GM23338 (cell line): Measurements from ENCODE around the gene SLC44A4. TPM values are rescaled to one million over a fixed set of nuclear protein-coding genes. Genes with fewer than 3 reads are reported as not detected.

ENCODE experiments used
- ATAC-seq: fragments of 200-7000 bp; cut with Tn5 transposase; 3 replicates; pipeline ENCODE4 v1.9.1; 2020
- DNase-seq: peaks from one replicate; pipeline ENCODE4 v3.0.0-alpha.2; 2015; ENCODE audit warnings: low spot score
- H2AFZ ChIP-seq: fragments of 200-600 bp; sonication (generic); 2 replicates; pipeline ENCODE4 v1.8.0; 2016; ENCODE audit warnings: antibody characterized with exemption, mild to moderate bottlenecking, moderate library complexity
- H3F3A ChIP-seq: fragments of 200-600 bp; sonication (generic); replicated peaks from 2 replicates; pipeline ENCODE4 v1.8.0; 2017; ENCODE audit warnings: antibody characterized with exemption, mixed run types, low read depth
- H3K27ac ChIP-seq: fragments of 200-600 bp; sonication (generic); 2 replicates; pipeline ENCODE4 v1.6.1; 2016; ENCODE audit warnings: low read depth
- H3K27me3 ChIP-seq: fragments of 200-600 bp; sonication (generic); 2 replicates; pipeline ENCODE4 v1.8.0; 2016; ENCODE audit warnings: mild to moderate bottlenecking, mixed run types, moderate library complexity; ENCODE audit not compliant: insufficient read depth
- H3K36me3 ChIP-seq: fragments of 200-600 bp; sonication (generic); 2 replicates; pipeline ENCODE4 v1.8.0; 2016; ENCODE audit warnings: mild to moderate bottlenecking; ENCODE audit not compliant: insufficient read depth
- H3K4me1 ChIP-seq: fragments of 200-600 bp; sonication (generic); 2 replicates; pipeline ENCODE4 v1.8.0; 2016; ENCODE audit warnings: mild to moderate bottlenecking, moderate library complexity; ENCODE audit not compliant: insufficient read depth
- H3K4me2 ChIP-seq: fragments of 200-600 bp; sonication (generic); 2 replicates; pipeline ENCODE4 v1.7.1; 2017; ENCODE audit warnings: mixed run types
- H3K4me3 ChIP-seq: fragments of 200-600 bp; sonication (generic); 2 replicates; pipeline ENCODE4 v1.6.1; 2016; ENCODE audit warnings: mixed run types
- H3K79me2 ChIP-seq: fragments of 200-600 bp; sonication (generic); replicated peaks from 2 replicates; pipeline ENCODE4 v1.8.0; 2017; ENCODE audit warnings: mild to moderate bottlenecking; ENCODE audit not compliant: insufficient read depth
- H3K9me2 ChIP-seq: fragments of 200-600 bp; sonication (generic); 2 replicates; pipeline ENCODE4 v1.8.0; 2017; ENCODE audit not compliant: insufficient read depth
- H4K20me1 ChIP-seq: fragments of 200-600 bp; sonication (generic); replicated peaks from 2 replicates; pipeline ENCODE4 v1.8.0; 2017; ENCODE audit warnings: mild to moderate bottlenecking; ENCODE audit not compliant: insufficient read depth
- H3K27ac Mint-ChIP-seq: 2 replicates; pipeline ENCODE4 v1.8.0; 2020; ENCODE audit warnings: inconsistent platforms, mild to moderate bottlenecking, moderate library complexity, mixed read lengths
- H3K27me3 Mint-ChIP-seq: 3 replicates; pipeline ENCODE4 v1.8.0; 2022; ENCODE audit warnings: low read depth, mild to moderate bottlenecking, moderate library complexity, mixed read lengths, inconsistent platforms; ENCODE audit not compliant: insufficient read depth, poor library complexity
- H3K36me3 Mint-ChIP-seq: 3 replicates; pipeline ENCODE4 v1.8.0; 2021; ENCODE audit warnings: low read depth, mild to moderate bottlenecking, inconsistent platforms, moderate library complexity, mixed read lengths
- H3K4me1 Mint-ChIP-seq: 3 replicates; pipeline ENCODE4 v1.8.0; 2020; ENCODE audit warnings: mild to moderate bottlenecking, inconsistent platforms, mixed read lengths
- H3K4me3 Mint-ChIP-seq: 3 replicates; pipeline ENCODE4 v1.8.0; 2021; ENCODE audit warnings: moderate library complexity, mild to moderate bottlenecking, inconsistent platforms, mixed read lengths
- H3K9me3 Mint-ChIP-seq: 3 replicates; pipeline ENCODE4 v1.8.0; 2020; ENCODE audit warnings: moderate library complexity, mild to moderate bottlenecking, inconsistent platforms, mixed read lengths
- CREB1 ChIP-seq: fragments of 250-450 bp; sonication (Bioruptor Pico); IDR thresholded peaks from 2 replicates; pipeline ENCODE4 v1.5.0; 2020; ENCODE audit warnings: low read depth, mild to moderate bottlenecking, moderate library complexity
- CTCF ChIP-seq, 2 experiments: fragments of 200-600 bp in 1 of 2; sonication (generic) in 1 of 2; conservative IDR thresholded peaks; 2 replicates each; pipeline versions ENCODE4 v1.5.1 to v1.6.1; 2016 to 2017; ENCODE audit warnings: antibody characterized with exemption in 2 of 2, low read depth in 2 of 2, mild to moderate bottlenecking in 2 of 2, moderate library complexity in 1 of 2
- ETS1 ChIP-seq: IDR thresholded peaks from 2 replicates; pipeline ENCODE4 v1.6.1; 2016; ENCODE audit warnings: antibody characterized with exemption
- EZH2 ChIP-seq: fragments of 200-600 bp; sonication (generic); IDR thresholded peaks from one replicate; pipeline ENCODE4 v1.8.0; 2017; ENCODE audit warnings: antibody characterized with exemption, mild to moderate bottlenecking, low read depth; ENCODE audit not compliant: unreplicated experiment
- EZH2phosphoT487 ChIP-seq: fragments of 200-600 bp; sonication (generic); IDR thresholded peaks from one replicate; pipeline ENCODE4 v1.8.1; 2018; ENCODE audit warnings: antibody characterized with exemption; ENCODE audit not compliant: unreplicated experiment
- JUNB ChIP-seq: IDR thresholded peaks from one replicate; pipeline ENCODE4 v1.6.1; 2016; ENCODE audit warnings: antibody characterized with exemption; ENCODE audit not compliant: unreplicated experiment
- NANOG ChIP-seq: IDR thresholded peaks from 2 replicates; pipeline ENCODE4 v1.6.1; 2016; ENCODE audit warnings: antibody characterized with exemption, borderline replicate concordance
- POLR2AphosphoS5 ChIP-seq: IDR thresholded peaks from 2 replicates; pipeline ENCODE4 v1.6.1; 2016; ENCODE audit warnings: antibody characterized with exemption, low read depth
- REST ChIP-seq: IDR thresholded peaks from one replicate; pipeline ENCODE4 v1.6.1; 2018; ENCODE audit warnings: antibody characterized with exemption; ENCODE audit not compliant: unreplicated experiment
- STAT1 ChIP-seq: IDR thresholded peaks from one replicate; pipeline ENCODE4 v1.6.1; 2016; ENCODE audit warnings: antibody characterized with exemption; ENCODE audit not compliant: unreplicated experiment
- ZNF114 ChIP-seq: fragments of 250-450 bp; sonication (Bioruptor Pico); IDR thresholded peaks from 2 replicates; pipeline ENCODE4 v1.5.0; 2020; ENCODE audit warnings: mild to moderate bottlenecking, moderate library complexity
- ZNF331 ChIP-seq: fragments of 250-450 bp; sonication (Bioruptor Pico); IDR thresholded peaks from 2 replicates; pipeline ENCODE4 v1.5.0; 2020; ENCODE audit warnings: low read depth, mild to moderate bottlenecking, moderate library complexity
- ZNF462 ChIP-seq: fragments of 250-450 bp; sonication (Bioruptor Pico); IDR thresholded peaks from 2 replicates; pipeline ENCODE4 v1.5.0; 2020; ENCODE audit warnings: mild to moderate bottlenecking, moderate library complexity
- polyA plus RNA-seq: library from polyadenylated mRNA; unstranded; fragments of >200 nt; fragmentation: Nextera tagmentation; extraction: Ambion mirVana; gene quantifications from 2 replicates; pipeline ENCODE4 v1.2.1, GENCODE V29; 2016
- total RNA-seq: library from RNA; depleted of rRNA; stranded (reverse); fragments of >200 nt; shearing (Covaris generic); gene quantifications from 2 replicates; pipeline ENCODE4 v1.2.3, GENCODE V29; 2014

Gene SLC44A4
- total and polyA plus RNA-seq, 2 experiments from 2014 or later = 1.1 to 3.7 TPM

- TF ChIP-seq ZNF331 (no peak), ZNF462 (CRISPR knock-in tag) (no peak), STAT1 (no peak), NANOG (no peak), EZH2 (no peak), REST (no peak), CTCF (conservative IDR thresholded peaks at IDR 0.05; ENCODE audit: low read depth in 2 of 2) (no peak), EZH2phosphoT487 (no peak), CREB1 (CRISPR knock-in tag) (no peak), ETS1 (no peak), JUNB (no peak), POLR2AphosphoS5 (no peak), ZNF114 (CRISPR knock-in tag) (no peak)
- ATAC-seq (no peak), DNase-seq (no peak)
- Mint-ChIP-seq H3K27me3 (peaks cover 5% of the 10 kb centered on the region), H3K36me3 (peaks cover 15% of the 10 kb centered on the region), H3K27ac (no peak overlapping the region), H3K4me1 (peaks cover 12% of the 10 kb centered on the region), H3K9me3 (no peaks in the 10 kb centered on the region), H3K4me3 (no peak overlapping the region)
- peaks cover 14% of the 10 kb centered on the region for H3F3A ChIP-seq
- peaks cover 2% of the 10 kb centered on the region; the same call in 1 of the 2 replicates for H3K36me3 ChIP-seq
- no peak overlapping the region for H3K27ac ChIP-seq
- H3K9me2 ChIP-seq = no peaks in the 10 kb centered on the region
- peaks cover 3% of the 10 kb centered on the region; the same call in 1 of the 2 replicates for H4K20me1 ChIP-seq
- H3K4me3 ChIP-seq = no peak overlapping the region
- H3K27me3 ChIP-seq = no peaks in the 10 kb centered on the region
- H3K4me2 ChIP-seq = no peak overlapping the region
- peaks cover 10% of the 10 kb centered on the region; the same call in 1 of the 2 replicates for H3K4me1 ChIP-seq
- H2AFZ ChIP-seq = no peak overlapping the region
- no peaks in the 10 kb centered on the region for H3K79me2 ChIP-seq
These were observed 2.9 kb downstream of the SLC44A4 start for GRCh38 chr6:31875877-31876276.
